ENCODE results near the gene SSC5D. TPM values are rescaled to one million over a fixed set of nuclear protein-coding genes. Genes with fewer than 3 reads are reported as not detected.

The SSC5D gene
- total and polyA plus RNA-seq, 2 experiments from 2014 or later: 0.23 to 0.69 TPM

DNA sequence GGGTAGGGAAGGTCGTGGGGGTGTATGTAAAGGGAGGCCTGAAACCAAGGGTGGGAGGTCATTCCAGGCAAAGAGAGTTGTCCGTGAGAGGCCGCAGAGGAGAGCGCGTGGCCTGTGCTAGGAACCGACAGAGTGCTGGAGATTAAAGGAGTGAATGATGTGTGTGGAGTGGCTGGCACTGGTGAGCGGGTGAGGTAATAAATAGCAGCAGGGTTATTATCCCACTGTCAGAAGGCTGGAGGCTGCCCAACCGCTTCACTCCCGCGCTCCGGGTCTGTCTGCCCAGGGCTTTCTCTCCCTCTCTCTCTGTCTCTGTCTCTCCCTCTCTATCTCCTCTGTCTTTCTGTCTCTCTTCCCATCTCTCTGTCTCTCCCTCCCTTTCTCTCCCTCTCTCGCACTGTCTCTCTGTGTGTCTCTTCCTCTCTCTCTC lies 75.0 kb downstream of the SSC5D start (continued):
- TF ChIP-seq, protein P1, sequence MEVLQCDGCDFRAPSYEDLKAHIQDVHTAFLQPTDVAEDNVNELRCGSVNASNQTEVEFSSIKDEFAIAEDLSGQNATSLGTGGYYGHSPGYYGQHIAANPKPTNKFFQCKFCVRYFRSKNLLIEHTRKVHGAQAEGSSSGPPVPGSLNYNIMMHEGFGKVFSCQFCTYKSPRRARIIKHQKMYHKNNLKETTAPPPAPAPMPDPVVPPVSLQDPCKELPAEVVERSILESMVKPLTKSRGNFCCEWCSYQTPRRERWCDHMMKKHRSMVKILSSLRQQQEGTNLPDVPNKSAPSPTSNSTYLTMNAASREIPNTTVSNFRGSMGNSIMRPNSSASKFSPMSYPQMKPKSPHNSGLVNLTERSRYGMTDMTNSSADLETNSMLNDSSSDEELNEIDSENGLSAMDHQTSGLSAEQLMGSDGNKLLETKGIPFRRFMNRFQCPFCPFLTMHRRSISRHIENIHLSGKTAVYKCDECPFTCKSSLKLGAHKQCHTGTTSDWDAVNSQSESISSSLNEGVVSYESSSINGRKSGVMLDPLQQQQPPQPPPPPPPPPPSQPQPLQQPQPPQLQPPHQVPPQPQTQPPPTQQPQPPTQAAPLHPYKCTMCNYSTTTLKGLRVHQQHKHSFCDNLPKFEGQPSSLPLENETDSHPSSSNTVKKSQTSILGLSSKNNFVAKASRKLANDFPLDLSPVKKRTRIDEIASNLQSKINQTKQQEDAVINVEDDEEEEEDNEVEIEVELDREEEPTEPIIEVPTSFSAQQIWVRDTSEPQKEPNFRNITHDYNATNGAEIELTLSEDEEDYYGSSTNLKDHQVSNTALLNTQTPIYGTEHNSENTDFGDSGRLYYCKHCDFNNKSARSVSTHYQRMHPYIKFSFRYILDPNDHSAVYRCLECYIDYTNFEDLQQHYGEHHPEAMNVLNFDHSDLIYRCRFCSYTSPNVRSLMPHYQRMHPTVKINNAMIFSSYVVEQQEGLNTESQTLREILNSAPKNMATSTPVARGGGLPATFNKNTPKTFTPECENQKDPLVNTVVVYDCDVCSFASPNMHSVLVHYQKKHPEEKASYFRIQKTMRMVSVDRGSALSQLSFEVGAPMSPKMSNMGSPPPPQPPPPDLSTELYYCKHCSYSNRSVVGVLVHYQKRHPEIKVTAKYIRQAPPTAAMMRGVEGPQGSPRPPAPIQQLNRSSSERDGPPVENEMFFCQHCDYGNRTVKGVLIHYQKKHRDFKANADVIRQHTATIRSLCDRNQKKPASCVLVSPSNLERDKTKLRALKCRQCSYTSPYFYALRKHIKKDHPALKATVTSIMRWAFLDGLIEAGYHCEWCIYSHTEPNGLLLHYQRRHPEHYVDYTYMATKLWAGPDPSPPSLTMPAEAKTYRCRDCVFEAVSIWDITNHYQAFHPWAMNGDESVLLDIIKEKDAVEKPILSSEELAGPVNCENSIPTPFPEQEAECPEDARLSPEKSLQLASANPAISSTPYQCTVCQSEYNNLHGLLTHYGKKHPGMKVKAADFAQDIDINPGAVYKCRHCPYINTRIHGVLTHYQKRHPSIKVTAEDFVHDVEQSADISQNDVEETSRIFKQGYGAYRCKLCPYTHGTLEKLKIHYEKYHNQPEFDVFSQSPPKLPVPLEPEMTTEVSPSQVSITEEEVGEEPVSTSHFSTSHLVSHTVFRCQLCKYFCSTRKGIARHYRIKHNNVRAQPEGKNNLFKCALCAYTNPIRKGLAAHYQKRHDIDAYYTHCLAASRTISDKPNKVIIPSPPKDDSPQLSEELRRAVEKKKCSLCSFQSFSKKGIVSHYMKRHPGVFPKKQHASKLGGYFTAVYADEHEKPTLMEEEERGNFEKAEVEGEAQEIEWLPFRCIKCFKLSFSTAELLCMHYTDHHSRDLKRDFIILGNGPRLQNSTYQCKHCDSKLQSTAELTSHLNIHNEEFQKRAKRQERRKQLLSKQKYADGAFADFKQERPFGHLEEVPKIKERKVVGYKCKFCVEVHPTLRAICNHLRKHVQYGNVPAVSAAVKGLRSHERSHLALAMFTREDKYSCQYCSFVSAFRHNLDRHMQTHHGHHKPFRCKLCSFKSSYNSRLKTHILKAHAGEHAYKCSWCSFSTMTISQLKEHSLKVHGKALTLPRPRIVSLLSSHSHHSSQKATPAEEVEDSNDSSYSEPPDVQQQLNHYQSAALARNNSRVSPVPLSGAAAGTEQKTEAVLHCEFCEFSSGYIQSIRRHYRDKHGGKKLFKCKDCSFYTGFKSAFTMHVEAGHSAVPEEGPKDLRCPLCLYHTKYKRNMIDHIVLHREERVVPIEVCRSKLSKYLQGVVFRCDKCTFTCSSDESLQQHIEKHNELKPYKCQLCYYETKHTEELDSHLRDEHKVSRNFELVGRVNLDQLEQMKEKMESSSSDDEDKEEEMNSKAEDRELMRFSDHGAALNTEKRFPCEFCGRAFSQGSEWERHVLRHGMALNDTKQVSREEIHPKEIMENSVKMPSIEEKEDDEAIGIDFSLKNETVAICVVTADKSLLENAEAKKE (CRISPR knock-in tag; IDR thresholded peaks at IDR 0.05): no peak
- TF ChIP-seq, protein P2, sequence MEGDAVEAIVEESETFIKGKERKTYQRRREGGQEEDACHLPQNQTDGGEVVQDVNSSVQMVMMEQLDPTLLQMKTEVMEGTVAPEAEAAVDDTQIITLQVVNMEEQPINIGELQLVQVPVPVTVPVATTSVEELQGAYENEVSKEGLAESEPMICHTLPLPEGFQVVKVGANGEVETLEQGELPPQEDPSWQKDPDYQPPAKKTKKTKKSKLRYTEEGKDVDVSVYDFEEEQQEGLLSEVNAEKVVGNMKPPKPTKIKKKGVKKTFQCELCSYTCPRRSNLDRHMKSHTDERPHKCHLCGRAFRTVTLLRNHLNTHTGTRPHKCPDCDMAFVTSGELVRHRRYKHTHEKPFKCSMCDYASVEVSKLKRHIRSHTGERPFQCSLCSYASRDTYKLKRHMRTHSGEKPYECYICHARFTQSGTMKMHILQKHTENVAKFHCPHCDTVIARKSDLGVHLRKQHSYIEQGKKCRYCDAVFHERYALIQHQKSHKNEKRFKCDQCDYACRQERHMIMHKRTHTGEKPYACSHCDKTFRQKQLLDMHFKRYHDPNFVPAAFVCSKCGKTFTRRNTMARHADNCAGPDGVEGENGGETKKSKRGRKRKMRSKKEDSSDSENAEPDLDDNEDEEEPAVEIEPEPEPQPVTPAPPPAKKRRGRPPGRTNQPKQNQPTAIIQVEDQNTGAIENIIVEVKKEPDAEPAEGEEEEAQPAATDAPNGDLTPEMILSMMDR (conservative IDR thresholded peaks at IDR 0.05; ENCODE audit: low read depth in 2 of 2): no peak
- no peak for TF ChIP-seq JUNB (IDR thresholded peaks at IDR 0.05; ENCODE audit: unreplicated experiment)
- TF ChIP-seq ETS1 (IDR thresholded peaks at IDR 0.05): no peak
- no peak for TF ChIP-seq NANOG (IDR thresholded peaks at IDR 0.05; ENCODE audit: borderline replicate concordance)

DNA sequence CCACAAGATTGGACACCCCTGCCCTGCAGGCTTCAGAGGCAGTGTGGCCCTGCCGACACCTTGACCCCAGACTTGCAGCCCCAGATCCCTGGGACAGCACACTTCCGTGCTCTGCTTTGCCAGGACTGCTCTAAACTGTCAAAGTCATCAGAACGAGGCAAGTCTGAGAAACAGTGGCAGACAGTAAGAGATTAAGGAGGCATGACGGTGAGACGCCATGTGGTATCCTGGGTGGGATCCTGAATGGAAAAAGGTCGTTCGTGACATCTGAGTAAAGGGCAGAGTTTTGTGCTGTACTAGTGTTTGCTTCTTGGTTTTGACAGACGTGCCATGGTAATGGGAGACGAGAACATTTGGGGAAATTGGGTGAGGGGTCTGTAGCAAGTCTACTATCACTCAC lies 78.6 kb downstream of the SSC5D start:
- DNase-seq (ENCODE audit: low spot score): no peak
- Mint-ChIP-seq H3K27ac (no peak overlapping the region), H3K36me3 (ENCODE audit: low read depth) (no peaks in the 10 kb centered on the region), H3K27me3 (ENCODE audit: insufficient read depth, low read depth, poor library complexity) (peaks cover 4% of the 10 kb centered on the region), H3K4me1 (no peaks in the 10 kb centered on the region), H3K9me3 (no peaks in the 10 kb centered on the region), H3K4me3 (no peak overlapping the region)
- Histone ChIP-seq H3K27me3 (ENCODE audit: insufficient read depth) (no peaks in the 10 kb centered on the region), H3K9me2 (ENCODE audit: insufficient read depth) (peaks cover 4% of the 10 kb centered on the region; the same call in 1 of the 2 replicates), H2AFZ (no peak overlapping the region), H3K36me3 (ENCODE audit: insufficient read depth) (no peaks in the 10 kb centered on the region), H3K4me3 (no peak overlapping the region), H3K4me2 (no peak overlapping the region), H3K79me2 (replicated peaks; ENCODE audit: insufficient read depth) (no peaks in the 10 kb centered on the region), H3F3A (replicated peaks; ENCODE audit: low read depth) (no peaks in the 10 kb centered on the region), H4K20me1 (replicated peaks; ENCODE audit: insufficient read depth) (no peaks in the 10 kb centered on the region), H3K27ac (ENCODE audit: low read depth) (no peak overlapping the region), H3K4me1 (ENCODE audit: insufficient read depth) (no peaks in the 10 kb centered on the region)
- ATAC-seq: no peak
- TF ChIP-seq EZH2phosphoT487 (IDR thresholded peaks at IDR 0.05; ENCODE audit: unreplicated experiment) (no peak), ZNF114 (CRISPR knock-in tag; IDR thresholded peaks at IDR 0.05) (no peak), NANOG (IDR thresholded peaks at IDR 0.05; ENCODE audit: borderline replicate concordance) (no peak)
- TF ChIP-seq, protein P1 (CRISPR knock-in tag; IDR thresholded peaks at IDR 0.05): no peak
